ENCODE data around the gene DAB2. TPM values are rescaled to one million over a fixed set of nuclear protein-coding genes. Genes with fewer than 3 reads are reported as not detected.

The DAB2 gene
- total RNA-seq, 4 donors from 2014 or later, result 30.8 to 121 (median 47.4) TPM

DNA sequence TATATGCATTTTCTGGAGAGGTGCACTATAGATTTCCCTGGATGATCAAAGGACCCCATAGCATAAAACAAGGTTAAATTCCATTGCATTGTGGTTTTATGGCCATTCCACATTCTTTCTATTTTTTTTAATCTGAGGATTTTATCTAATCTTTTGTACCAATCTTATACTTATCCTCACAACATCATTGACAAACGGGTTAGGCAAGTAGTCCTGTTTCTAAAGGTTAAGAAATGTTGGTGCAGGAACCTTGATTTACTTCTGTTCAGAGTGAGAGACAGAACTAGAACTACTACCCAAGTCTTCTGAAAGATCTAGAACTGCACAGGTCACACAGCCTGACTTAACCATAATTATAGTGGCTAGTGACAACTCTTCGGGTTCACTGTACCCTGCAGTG lies 5.7 kb upstream of the DAB2 start:
- WGBS, 2 donors (ENCODE audit: low coverage in 1 of 2), result 100% methylated on average over 1 to 2 of the region's 2 CpGs
- H3K27ac ChIP-seq, result no peak overlapping the region
- peaks cover 6 to 25% (median 11%) of the 10 kb centered on the region in 3 donors for H3K4me1 ChIP-seq
- H3K36me3 ChIP-seq, result no peaks in the 10 kb centered on the region
- H3K9me3 ChIP-seq, result no peaks in the 10 kb centered on the region
- no peak overlapping the region for H3K4me3 ChIP-seq
- no peak for TF ChIP-seq POLR2A (IDR thresholded peaks at IDR 0.05)
- no peak for TF ChIP-seq EP300 (IDR thresholded peaks at IDR 0.05)
- TF ChIP-seq, protein P1, sequence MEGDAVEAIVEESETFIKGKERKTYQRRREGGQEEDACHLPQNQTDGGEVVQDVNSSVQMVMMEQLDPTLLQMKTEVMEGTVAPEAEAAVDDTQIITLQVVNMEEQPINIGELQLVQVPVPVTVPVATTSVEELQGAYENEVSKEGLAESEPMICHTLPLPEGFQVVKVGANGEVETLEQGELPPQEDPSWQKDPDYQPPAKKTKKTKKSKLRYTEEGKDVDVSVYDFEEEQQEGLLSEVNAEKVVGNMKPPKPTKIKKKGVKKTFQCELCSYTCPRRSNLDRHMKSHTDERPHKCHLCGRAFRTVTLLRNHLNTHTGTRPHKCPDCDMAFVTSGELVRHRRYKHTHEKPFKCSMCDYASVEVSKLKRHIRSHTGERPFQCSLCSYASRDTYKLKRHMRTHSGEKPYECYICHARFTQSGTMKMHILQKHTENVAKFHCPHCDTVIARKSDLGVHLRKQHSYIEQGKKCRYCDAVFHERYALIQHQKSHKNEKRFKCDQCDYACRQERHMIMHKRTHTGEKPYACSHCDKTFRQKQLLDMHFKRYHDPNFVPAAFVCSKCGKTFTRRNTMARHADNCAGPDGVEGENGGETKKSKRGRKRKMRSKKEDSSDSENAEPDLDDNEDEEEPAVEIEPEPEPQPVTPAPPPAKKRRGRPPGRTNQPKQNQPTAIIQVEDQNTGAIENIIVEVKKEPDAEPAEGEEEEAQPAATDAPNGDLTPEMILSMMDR (IDR thresholded peaks at IDR 0.05), result no peak
- no peak for TF ChIP-seq POLR2AphosphoS5 (IDR thresholded peaks at IDR 0.05)
- H3K27me3 ChIP-seq, result no peaks in the 10 kb centered on the region
- ATAC-seq, result no peak

DNA sequence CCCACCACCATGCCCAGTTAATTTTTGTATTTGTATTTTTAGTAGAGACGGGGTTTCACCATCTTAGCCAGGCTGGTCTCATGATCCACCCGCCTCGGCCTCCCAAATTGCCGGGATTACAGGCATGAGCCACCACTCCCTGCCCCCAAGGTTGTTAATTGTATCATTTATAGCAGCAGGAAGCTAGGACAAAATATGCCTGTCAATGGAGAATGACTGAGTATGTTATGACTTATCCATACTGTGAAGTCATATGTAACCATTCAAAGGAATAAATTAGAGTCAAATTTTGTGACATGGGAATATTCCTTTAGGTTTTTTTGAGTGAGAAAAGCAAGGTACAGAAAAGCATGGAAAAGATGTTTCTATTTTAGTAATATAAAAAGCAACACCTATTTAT lies 3.9 kb upstream of the DAB2 start:
- Histone ChIP-seq H3K27ac (no peak overlapping the region), H3K4me3 (no peak overlapping the region), H3K36me3 (no peaks in the 10 kb centered on the region), H3K27me3 (no peaks in the 10 kb centered on the region), H3K4me1 (peaks cover 6 to 31% (median 11%) of the 10 kb centered on the region in 3 donors), H3K9me3 (no peaks in the 10 kb centered on the region)
- WGBS, 2 donors (ENCODE audit: low coverage in 1 of 2), result 86% methylated on average over 1 of the region's 4 CpGs; no CpG with 5 or more reads in 1 of the 2 donors
- ATAC-seq, result no peak
- no peak for TF ChIP-seq EP300 (IDR thresholded peaks at IDR 0.05)

DNA sequence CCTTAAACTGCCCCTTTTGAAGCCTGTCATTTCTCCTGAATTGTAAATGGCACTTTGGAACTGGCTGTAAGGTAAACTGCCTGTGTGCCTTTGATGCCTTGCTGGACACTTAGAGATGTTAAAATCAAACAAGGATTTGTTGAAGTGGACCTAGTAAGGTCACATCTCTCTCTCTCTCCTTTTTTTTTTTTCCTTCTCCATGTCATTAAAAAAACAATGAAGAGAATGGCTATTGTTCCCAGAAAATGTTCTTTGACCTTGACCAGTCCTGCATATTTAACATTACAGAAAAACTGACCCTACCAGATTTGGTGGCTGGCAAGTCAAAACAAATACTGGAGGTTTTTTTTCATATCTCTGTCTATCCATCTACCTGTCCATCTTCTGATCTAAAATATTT lies 2.9 kb upstream of the DAB2 start:
- Histone ChIP-seq H3K27me3 (no peaks in the 10 kb centered on the region), H3K27ac (no peak overlapping the region), H3K9me3 (no peaks in the 10 kb centered on the region), H3K4me1 (peaks cover 6 to 40% (median 11%) of the 10 kb centered on the region in 3 donors), H3K4me3 (no peak overlapping the region), H3K36me3 (no peaks in the 10 kb centered on the region)
- TF ChIP-seq POLR2AphosphoS5 (IDR thresholded peaks at IDR 0.05), result no peak
- no peak for ATAC-seq

DNA sequence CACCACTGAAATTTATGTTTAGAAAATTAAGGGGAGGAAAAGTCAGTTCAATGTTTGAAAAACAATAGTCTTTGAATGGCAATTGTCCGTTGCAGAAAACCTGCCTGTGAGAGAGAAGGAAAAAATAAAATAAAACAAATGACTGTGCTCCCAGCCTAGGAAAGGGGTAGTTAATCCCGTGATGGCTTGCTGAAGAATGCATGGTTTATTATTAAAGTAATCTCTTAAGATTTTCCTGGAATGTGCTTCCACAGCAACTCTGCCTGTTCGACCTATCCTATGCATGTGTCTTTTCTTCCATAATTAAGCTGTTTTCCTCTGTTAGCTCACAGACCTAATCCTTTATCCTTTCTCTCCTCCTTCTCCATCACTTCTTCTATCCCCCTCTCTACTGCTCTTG lies 2.4 kb upstream of the DAB2 start:
- Histone ChIP-seq H3K36me3 (no peaks in the 10 kb centered on the region), H3K9me3 (no peaks in the 10 kb centered on the region), H3K27me3 (no peaks in the 10 kb centered on the region), H3K4me1 (peaks cover 8 to 44% (median 11%) of the 10 kb centered on the region in 3 donors), H3K27ac (peak overlapping the region in 1 of 4 donors; percentile 88), H3K4me3 (no peak overlapping the region)
- ATAC-seq, result no peak
- 8 to 9% methylated on average over 3 of the region's 3 CpGs for WGBS, 2 donors (ENCODE audit: low coverage in 1 of 2)
- no peak for TF ChIP-seq EP300 (IDR thresholded peaks at IDR 0.05)
- TF ChIP-seq POLR2A (IDR thresholded peaks at IDR 0.05), result no peak
- TF ChIP-seq, protein P1 (IDR thresholded peaks at IDR 0.05), result no peak
- no peak for TF ChIP-seq POLR2AphosphoS5 (IDR thresholded peaks at IDR 0.05)

DNA sequence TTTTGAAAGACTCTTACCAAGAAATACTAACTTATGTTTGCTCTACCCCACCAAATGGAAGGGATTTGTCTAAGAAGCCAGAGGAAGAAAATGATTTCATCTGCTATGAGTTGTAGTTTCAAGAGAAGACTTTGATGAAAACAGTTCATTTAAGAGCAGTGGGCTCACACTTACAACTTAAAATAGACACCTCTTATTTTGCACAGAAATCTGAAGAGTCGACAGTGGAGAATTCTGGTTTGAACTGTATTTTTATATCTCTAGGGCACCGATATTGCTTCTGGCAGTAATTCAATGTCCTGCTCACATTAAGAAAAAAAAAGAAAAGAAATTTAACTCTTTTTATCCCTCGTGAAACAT lies 1.9 kb upstream of the DAB2 start:
- H3K27ac ChIP-seq, result peak overlapping the region in 2 of 4 donors; percentile 88 to 89
- 23 to 26% methylated on average over 3 of the region's 3 CpGs for WGBS, 2 donors (ENCODE audit: low coverage in 1 of 2)
- no peaks in the 10 kb centered on the region for H3K36me3 ChIP-seq
- H3K9me3 ChIP-seq, result no peaks in the 10 kb centered on the region
- peaks cover 11 to 49% (median 12%) of the 10 kb centered on the region in 3 donors for H3K4me1 ChIP-seq
- H3K4me3 ChIP-seq, result no peak overlapping the region
- TF ChIP-seq POLR2AphosphoS5 (IDR thresholded peaks at IDR 0.05), result no peak
- TF ChIP-seq, protein P1 (IDR thresholded peaks at IDR 0.05), result no peak
- no peak for TF ChIP-seq EP300 (IDR thresholded peaks at IDR 0.05)
- TF ChIP-seq POLR2A (IDR thresholded peaks at IDR 0.05), result no peak
- H3K27me3 ChIP-seq, result no peaks in the 10 kb centered on the region
- ATAC-seq, result no peak

DNA sequence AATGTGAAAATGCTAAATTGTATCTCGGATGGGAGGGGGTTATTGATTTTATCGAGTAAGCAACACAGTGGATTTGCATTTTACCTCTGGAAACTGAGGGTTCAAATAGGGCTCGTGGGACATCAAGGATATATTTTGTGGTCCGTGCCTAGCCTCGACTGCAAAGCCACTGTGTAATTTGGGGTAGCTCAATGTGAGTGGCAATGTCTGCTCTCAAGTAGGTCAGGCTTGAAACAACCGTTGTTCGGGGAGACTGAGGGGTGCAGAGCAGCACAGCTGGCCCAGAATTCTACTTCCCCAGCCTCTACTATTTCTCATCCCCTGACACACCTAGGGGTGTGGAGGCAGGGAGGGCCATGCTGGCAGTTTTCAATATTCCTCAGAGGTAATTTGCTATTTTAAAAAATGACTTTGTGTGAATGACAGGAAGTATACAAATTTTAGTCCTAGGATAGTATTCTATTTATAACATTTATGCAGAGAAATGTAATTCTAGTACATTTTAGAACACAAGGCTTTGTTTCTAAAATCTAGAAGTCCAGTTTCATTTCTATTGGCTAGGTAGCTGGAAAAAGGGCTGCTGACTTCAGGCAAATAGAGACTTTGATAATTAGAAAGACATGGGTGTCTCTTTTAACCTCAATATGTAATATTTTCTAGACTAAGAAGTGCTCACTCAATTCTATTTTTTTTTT lies 1.4 kb upstream of the DAB2 start:
- no peak for ATAC-seq
- Histone ChIP-seq H3K4me1 (peaks cover 11 to 55% (median 17%) of the 10 kb centered on the region in 3 donors), H3K27ac (peak overlapping the region in 3 of 4 donors; percentile 38 to 89 (median 88)), H3K27me3 (no peaks in the 10 kb centered on the region), H3K36me3 (no peaks in the 10 kb centered on the region), H3K9me3 (no peaks in the 10 kb centered on the region), H3K4me3 (peak overlapping the region; percentile 60 to 74)
- WGBS, 2 donors (ENCODE audit: low coverage in 1 of 2), result 46 to 52% methylated on average over 3 to 6 of the region's 7 CpGs
- TF ChIP-seq POLR2A (IDR thresholded peaks at IDR 0.05) (no peak), POLR2AphosphoS5 (IDR thresholded peaks at IDR 0.05) (no peak), EP300 (IDR thresholded peaks at IDR 0.05) (no peak)
- TF ChIP-seq, protein P1 (IDR thresholded peaks at IDR 0.05), result no peak

Measured in gastroesophageal sphincter (tissue), 4 donors.